GM12878 (cell line): ENCODE measurements around the gene MACROD2. TPM values are rescaled to one million over a fixed set of nuclear protein-coding genes. Genes with fewer than 3 reads are reported as not detected.

ENCODE experiments used
- GATAD2B ChIP-seq: fragments of 450-650 bp; conservative IDR thresholded peaks from 2 replicates; pipeline ENCODE4 v1.6.1; 2017; ENCODE audit warnings: low read depth, mild to moderate bottlenecking, moderate library complexity
- TCF3 ChIP-seq: IDR thresholded peaks from 2 replicates; pipeline ENCODE4 v1.6.1; 2012; ENCODE audit warnings: low read depth, mild to moderate bottlenecking, low read length, borderline replicate concordance; ENCODE audit not compliant: insufficient read depth
- WRNIP1 ChIP-seq: IDR thresholded peaks from 2 replicates; pipeline ENCODE4 v1.6.1; 2011; ENCODE audit warnings: low read depth, low read length, improper control_type of control experiment, borderline replicate concordance
- polyA plus RNA-seq, 11 experiments: library from polyadenylated mRNA; depleted of rRNA in 4 of 11; unstranded in 6 of 11; stranded (reverse) in 5 of 11; fragments of >200 nt; fragmentation: Nextera tagmentation in 4 of 11; fragmentation: Illumina TruSeq in 1 of 11; extraction: Ambion mirVana in 4 of 11; extraction: Trizol in 1 of 11; gene quantifications; 1 replicate in 1 of 11; 2 replicates in 10 of 11; pipeline versions ENCODE4 v1.2.1 to v1.2.3, GENCODE V29; 2011 to 2016; ENCODE audit warnings: inconsistent platforms in 2 of 11, missing spikeins in 2 of 11, low read depth in 1 of 11
- total RNA-seq, 4 experiments: library from RNA; depleted of rRNA in 3 of 4; stranded (reverse); fragments of >200 nt in 3 of 4; fragmentation: Illumina TruSeq in 1 of 4; extraction: Trizol in 1 of 4; gene quantifications; 2 replicates each; pipeline versions ENCODE4 v1.2.1 to v1.2.3, GENCODE V29; 2013 to 2021
- TF ChIP-seq, protein P1 (sequence below): fragments of 450-650 bp; formaldehyde crosslinking; IDR thresholded peaks from 2 replicates; pipeline ENCODE4 v1.4.0; 2020; ENCODE audit warnings: mild to moderate bottlenecking, moderate library complexity
- TF ChIP-seq, protein P2 (sequence below): fragments of 450-650 bp; IDR thresholded peaks from 2 replicates; pipeline ENCODE4 v1.6.1; 2016; ENCODE audit warnings: mild to moderate bottlenecking, moderate library complexity, borderline replicate concordance

The MACROD2 gene
- total and polyA plus RNA-seq, 10 of the 15 experiments (the other 5 are each of a cell fraction or from before 2014, with no cell fraction given) = 1.1 to 21.5 (median 2.2) TPM

DNA sequence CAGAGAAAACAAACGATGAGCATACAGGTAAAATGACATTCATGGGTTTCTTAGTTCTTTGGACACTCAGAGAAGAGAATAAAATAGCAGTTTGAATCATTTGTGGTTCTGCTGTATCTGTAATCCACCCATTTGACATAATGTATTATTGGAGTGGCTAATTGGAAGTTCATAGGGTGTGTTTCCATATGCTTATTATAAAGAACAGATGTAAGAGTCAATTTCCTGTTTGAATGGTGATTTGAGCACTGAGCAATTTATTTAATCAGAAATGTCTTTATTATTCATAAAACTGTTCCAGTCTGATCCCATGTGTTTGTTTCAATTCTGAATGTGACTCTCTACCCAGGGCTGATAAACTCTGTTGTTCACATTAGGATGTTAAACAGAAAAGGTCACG is 1638.8 kb downstream of the MACROD2 start (continued):
- TF ChIP-seq, protein P1, sequence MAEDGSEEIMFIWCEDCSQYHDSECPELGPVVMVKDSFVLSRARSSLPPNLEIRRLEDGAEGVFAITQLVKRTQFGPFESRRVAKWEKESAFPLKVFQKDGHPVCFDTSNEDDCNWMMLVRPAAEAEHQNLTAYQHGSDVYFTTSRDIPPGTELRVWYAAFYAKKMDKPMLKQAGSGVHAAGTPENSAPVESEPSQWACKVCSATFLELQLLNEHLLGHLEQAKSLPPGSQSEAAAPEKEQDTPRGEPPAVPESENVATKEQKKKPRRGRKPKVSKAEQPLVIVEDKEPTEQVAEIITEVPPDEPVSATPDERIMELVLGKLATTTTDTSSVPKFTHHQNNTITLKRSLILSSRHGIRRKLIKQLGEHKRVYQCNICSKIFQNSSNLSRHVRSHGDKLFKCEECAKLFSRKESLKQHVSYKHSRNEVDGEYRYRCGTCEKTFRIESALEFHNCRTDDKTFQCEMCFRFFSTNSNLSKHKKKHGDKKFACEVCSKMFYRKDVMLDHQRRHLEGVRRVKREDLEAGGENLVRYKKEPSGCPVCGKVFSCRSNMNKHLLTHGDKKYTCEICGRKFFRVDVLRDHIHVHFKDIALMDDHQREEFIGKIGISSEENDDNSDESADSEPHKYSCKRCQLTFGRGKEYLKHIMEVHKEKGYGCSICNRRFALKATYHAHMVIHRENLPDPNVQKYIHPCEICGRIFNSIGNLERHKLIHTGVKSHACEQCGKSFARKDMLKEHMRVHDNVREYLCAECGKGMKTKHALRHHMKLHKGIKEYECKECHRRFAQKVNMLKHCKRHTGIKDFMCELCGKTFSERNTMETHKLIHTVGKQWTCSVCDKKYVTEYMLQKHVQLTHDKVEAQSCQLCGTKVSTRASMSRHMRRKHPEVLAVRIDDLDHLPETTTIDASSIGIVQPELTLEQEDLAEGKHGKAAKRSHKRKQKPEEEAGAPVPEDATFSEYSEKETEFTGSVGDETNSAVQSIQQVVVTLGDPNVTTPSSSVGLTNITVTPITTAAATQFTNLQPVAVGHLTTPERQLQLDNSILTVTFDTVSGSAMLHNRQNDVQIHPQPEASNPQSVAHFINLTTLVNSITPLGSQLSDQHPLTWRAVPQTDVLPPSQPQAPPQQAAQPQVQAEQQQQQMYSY = no peak
- TF ChIP-seq, protein P2, sequence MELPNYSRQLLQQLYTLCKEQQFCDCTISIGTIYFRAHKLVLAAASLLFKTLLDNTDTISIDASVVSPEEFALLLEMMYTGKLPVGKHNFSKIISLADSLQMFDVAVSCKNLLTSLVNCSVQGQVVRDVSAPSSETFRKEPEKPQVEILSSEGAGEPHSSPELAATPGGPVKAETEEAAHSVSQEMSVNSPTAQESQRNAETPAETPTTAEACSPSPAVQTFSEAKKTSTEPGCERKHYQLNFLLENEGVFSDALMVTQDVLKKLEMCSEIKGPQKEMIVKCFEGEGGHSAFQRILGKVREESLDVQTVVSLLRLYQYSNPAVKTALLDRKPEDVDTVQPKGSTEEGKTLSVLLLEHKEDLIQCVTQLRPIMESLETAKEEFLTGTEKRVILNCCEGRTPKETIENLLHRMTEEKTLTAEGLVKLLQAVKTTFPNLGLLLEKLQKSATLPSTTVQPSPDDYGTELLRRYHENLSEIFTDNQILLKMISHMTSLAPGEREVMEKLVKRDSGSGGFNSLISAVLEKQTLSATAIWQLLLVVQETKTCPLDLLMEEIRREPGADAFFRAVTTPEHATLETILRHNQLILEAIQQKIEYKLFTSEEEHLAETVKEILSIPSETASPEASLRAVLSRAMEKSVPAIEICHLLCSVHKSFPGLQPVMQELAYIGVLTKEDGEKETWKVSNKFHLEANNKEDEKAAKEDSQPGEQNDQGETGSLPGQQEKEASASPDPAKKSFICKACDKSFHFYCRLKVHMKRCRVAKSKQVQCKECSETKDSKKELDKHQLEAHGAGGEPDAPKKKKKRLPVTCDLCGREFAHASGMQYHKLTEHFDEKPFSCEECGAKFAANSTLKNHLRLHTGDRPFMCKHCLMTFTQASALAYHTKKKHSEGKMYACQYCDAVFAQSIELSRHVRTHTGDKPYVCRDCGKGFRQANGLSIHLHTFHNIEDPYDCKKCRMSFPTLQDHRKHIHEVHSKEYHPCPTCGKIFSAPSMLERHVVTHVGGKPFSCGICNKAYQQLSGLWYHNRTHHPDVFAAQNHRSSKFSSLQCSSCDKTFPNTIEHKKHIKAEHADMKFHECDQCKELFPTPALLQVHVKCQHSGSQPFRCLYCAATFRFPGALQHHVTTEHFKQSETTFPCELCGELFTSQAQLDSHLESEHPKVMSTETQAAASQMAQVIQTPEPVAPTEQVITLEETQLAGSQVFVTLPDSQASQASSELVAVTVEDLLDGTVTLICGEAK = no peak
- TF ChIP-seq GATAD2B (no peak), TCF3 (no peak), WRNIP1 (no peak)
